HepG2 (cell line): ENCODE data around the gene ZNF184. TPM values are rescaled to one million over a fixed set of nuclear protein-coding genes. Genes with fewer than 3 reads are reported as not detected.

Source experiments
- CEBPG ChIP-seq: IDR thresholded peaks from 2 replicates; pipeline ENCODE4 v1.6.1; 2016
- GABPB1 ChIP-seq: IDR thresholded peaks from 2 replicates; pipeline ENCODE4 v1.6.1; 2016; ENCODE audit warnings: mild to moderate bottlenecking, missing genetic modification reagents, moderate library complexity, missing compliant biosample characterization
- HNRNPK ChIP-seq: fragments of 200-400 bp; formaldehyde crosslinking; IDR thresholded peaks from 2 replicates; pipeline ENCODE4 v1.6.1; 2018; ENCODE audit warnings: low read length, low read depth, moderate library complexity, mild to moderate bottlenecking; ENCODE audit not compliant: poor library complexity, severe bottlenecking
- KMT2B ChIP-seq: IDR thresholded peaks from 2 replicates; pipeline ENCODE4 v1.6.1; 2016; ENCODE audit warnings: missing genetic modification reagents, missing compliant biosample characterization
- LCORL ChIP-seq, 2 experiments: fragments of 450-650 bp in 1 of 2; sonication (generic) in 1 of 2; formaldehyde crosslinking in 1 of 2; IDR thresholded peaks; 2 replicates each; pipeline versions ENCODE4 v1.5.0 to v1.6.1; 2017 to 2020; ENCODE audit warnings: antibody characterized with exemption in 1 of 2, missing genetic modification reagents in 1 of 2
- NFRKB ChIP-seq: fragments of 450-650 bp; IDR thresholded peaks from 2 replicates; pipeline ENCODE4 v1.6.1; 2017
- NKX3-1 ChIP-seq: sonication (generic); formaldehyde crosslinking; IDR thresholded peaks from 2 replicates; pipeline ENCODE4 v1.5.0; 2020; ENCODE audit warnings: missing genetic modification reagents
- PHF21A ChIP-seq: sonication (generic); formaldehyde crosslinking; IDR thresholded peaks from 2 replicates; pipeline ENCODE4 v1.5.0; 2020; ENCODE audit warnings: mild to moderate bottlenecking, missing genetic modification reagents
- POLR2A ChIP-seq, 2 experiments: IDR thresholded peaks; 2 replicates each; pipeline ENCODE4 v1.6.1; 2011; ENCODE audit warnings: low read depth in 2 of 2, low read length in 2 of 2, mild to moderate bottlenecking in 1 of 2, moderate library complexity in 1 of 2; ENCODE audit not compliant: insufficient read depth in 1 of 2
- RELA ChIP-seq: sonication (generic); formaldehyde crosslinking; IDR thresholded peaks from 2 replicates; pipeline ENCODE4 v1.4.0; 2020; ENCODE audit warnings: missing genetic modification reagents
- REPIN1 ChIP-seq: sonication (generic); formaldehyde crosslinking; IDR thresholded peaks from 2 replicates; pipeline ENCODE4 v1.8.0; 2022; ENCODE audit warnings: missing genetic modification reagents, low read depth, mild to moderate bottlenecking, borderline replicate concordance
- REXO4 ChIP-seq: sonication (generic); formaldehyde crosslinking; IDR thresholded peaks from 2 replicates; pipeline ENCODE4 v1.8.0; 2022; ENCODE audit warnings: missing genetic modification reagents, mild to moderate bottlenecking, borderline replicate concordance
- SIN3A ChIP-seq: IDR thresholded peaks from 2 replicates; pipeline ENCODE4 v1.6.1; 2011; ENCODE audit warnings: low read depth, mild to moderate bottlenecking, control low read depth, low read length, borderline replicate concordance
- THAP11 ChIP-seq: IDR thresholded peaks from 2 replicates; pipeline ENCODE4 v1.6.1; 2016; ENCODE audit warnings: missing biosample characterization, missing genetic modification reagents
- YEATS4 ChIP-seq: sonication (generic); formaldehyde crosslinking; IDR thresholded peaks from 2 replicates; pipeline ENCODE4 v1.4.0; 2020; ENCODE audit warnings: missing genetic modification reagents, borderline replicate concordance
- ZBTB25 ChIP-seq: IDR thresholded peaks from 2 replicates; pipeline ENCODE4 v1.6.1; 2018; ENCODE audit warnings: missing genetic modification reagents
- ZFP1 ChIP-seq: IDR thresholded peaks from 2 replicates; pipeline ENCODE4 v1.6.1; 2016
- ZNF256 ChIP-seq: sonication (generic); formaldehyde crosslinking; conservative IDR thresholded peaks from 2 replicates; pipeline ENCODE4 v1.4.0; 2020; ENCODE audit warnings: missing genetic modification reagents
- ZNF30 ChIP-seq: sonication (generic); formaldehyde crosslinking; IDR thresholded peaks from 2 replicates; pipeline ENCODE4 v1.5.0; 2020; ENCODE audit warnings: mild to moderate bottlenecking, missing genetic modification reagents
- ZNF546 ChIP-seq: sonication (generic); formaldehyde crosslinking; conservative IDR thresholded peaks from 2 replicates; pipeline ENCODE4 v1.8.1; 2023; ENCODE audit warnings: mild to moderate bottlenecking, missing genetic modification reagents
- ZNF709 ChIP-seq: sonication (generic); formaldehyde crosslinking; IDR thresholded peaks from 2 replicates; pipeline ENCODE4 v1.5.0; 2020; ENCODE audit warnings: mild to moderate bottlenecking, missing genetic modification reagents
- ZNF724P ChIP-seq: sonication (generic); formaldehyde crosslinking; IDR thresholded peaks from 2 replicates; pipeline ENCODE4 v1.8.0; 2022; ENCODE audit warnings: missing genetic modification reagents, borderline replicate concordance
- ZNF841 ChIP-seq: sonication (generic); formaldehyde crosslinking; IDR thresholded peaks from 2 replicates; pipeline ENCODE4 v1.8.1; 2023; ENCODE audit warnings: missing genetic modification reagents, borderline replicate concordance
- polyA plus RNA-seq, 8 experiments: library from polyadenylated mRNA; depleted of rRNA in 3 of 8; stranded (reverse) in 7 of 8; unstranded in 1 of 8; fragments of >200 nt; fragmentation: Illumina TruSeq in 4 of 8; extraction: Trizol in 4 of 8; gene quantifications; 2 replicates each; pipeline versions ENCODE4 v1.2.1 to v1.2.3, GENCODE V29; 2011 to 2016; ENCODE audit warnings: low read depth in 4 of 8, missing spikeins in 1 of 8, mixed read lengths in 1 of 8; ENCODE audit not compliant: insufficient read depth in 1 of 8
- total RNA-seq, 5 experiments: library from RNA; depleted of rRNA; stranded (reverse); fragments of >200 nt; fragmentation: Illumina TruSeq; extraction: Trizol; gene quantifications; 2 replicates each; pipeline ENCODE4 v1.2.3, GENCODE V29; 2016; ENCODE audit warnings: low read depth in 1 of 5
- TF ChIP-seq, protein P1 (sequence below): IDR thresholded peaks from 2 replicates; pipeline ENCODE4 v1.6.1; 2016; ENCODE audit warnings: missing compliant biosample characterization, missing genetic modification reagents, borderline replicate concordance
- TF ChIP-seq, protein P2 (sequence below): sonication (generic); formaldehyde crosslinking; IDR thresholded peaks from 2 replicates; pipeline ENCODE4 v1.9.0; 2021; ENCODE audit warnings: missing genetic modification reagents, borderline replicate concordance

Gene ZNF184
- total and polyA plus RNA-seq, 2 of the 13 experiments (the other 11 are each of a cell fraction or from before 2014, with no cell fraction given), result 2.1 to 10.1 TPM

GRCh38 chr6:27479319-27480182, 6.6 kb upstream of the ZNF184 start (continued):
- TF ChIP-seq ZNF30 (CRISPR knock-in tag) (no peak), POLR2A (IDR thresholded peaks at IDR 0.05; ENCODE audit: insufficient read depth in 1 of 2, low read depth in 2 of 2, low read length in 2 of 2) (no peak; a peak in 2 of 4 replicates), NFRKB (no peak), HNRNPK (no peak), ZNF724P (CRISPR knock-in tag) (no peak), ZNF256 (CRISPR knock-in tag) (peak; percentile 43), ZNF546 (CRISPR knock-in tag) (no peak), KMT2B (CRISPR knock-in tag) (peak; percentile 78; the same call in 1 of the 2 replicates), GABPB1 (CRISPR knock-in tag) (peak; percentile 82), ZNF841 (no peak), SIN3A (no peak), YEATS4 (CRISPR knock-in tag) (peak; percentile 18; the same call in 1 of the 2 replicates), NKX3-1 (peak; percentile 59; the same call in 1 of the 2 replicates), ZBTB25 (CRISPR knock-in tag) (peak; percentile 94), LCORL (IDR thresholded peaks at IDR 0.05) (no peak), LCORL (CRISPR knock-in tag; IDR thresholded peaks at IDR 0.05) (peak; percentile 67; the same call in 1 of the 2 replicates), ZNF709 (0 out of 2 replicates have a peak, but pooled peaks have one; percentile 44), RELA (no peak), CEBPG (CRISPR knock-in tag) (peak; percentile 75), PHF21A (CRISPR knock-in tag) (peak; percentile 59; the same call in 1 of the 2 replicates), ZFP1 (no peak), REPIN1 (CRISPR knock-in tag) (peak; percentile 78; the same call in 1 of the 2 replicates), REXO4 (CRISPR knock-in tag) (no peak), THAP11 (CRISPR knock-in tag) (peak; percentile 80)
- TF ChIP-seq, protein P1, sequence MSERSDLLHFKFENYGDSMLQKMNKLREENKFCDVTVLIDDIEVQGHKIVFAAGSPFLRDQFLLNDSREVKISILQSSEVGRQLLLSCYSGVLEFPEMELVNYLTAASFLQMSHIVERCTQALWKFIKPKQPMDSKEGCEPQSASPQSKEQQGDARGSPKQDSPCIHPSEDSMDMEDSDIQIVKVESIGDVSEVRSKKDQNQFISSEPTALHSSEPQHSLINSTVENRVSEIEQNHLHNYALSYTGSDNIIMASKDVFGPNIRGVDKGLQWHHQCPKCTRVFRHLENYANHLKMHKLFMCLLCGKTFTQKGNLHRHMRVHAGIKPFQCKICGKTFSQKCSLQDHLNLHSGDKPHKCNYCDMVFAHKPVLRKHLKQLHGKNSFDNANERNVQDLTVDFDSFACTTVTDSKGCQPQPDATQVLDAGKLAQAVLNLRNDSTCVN (CRISPR knock-in tag), result 0 out of 2 replicates have a peak, but pooled peaks have one; percentile 30
- TF ChIP-seq, protein P2, sequence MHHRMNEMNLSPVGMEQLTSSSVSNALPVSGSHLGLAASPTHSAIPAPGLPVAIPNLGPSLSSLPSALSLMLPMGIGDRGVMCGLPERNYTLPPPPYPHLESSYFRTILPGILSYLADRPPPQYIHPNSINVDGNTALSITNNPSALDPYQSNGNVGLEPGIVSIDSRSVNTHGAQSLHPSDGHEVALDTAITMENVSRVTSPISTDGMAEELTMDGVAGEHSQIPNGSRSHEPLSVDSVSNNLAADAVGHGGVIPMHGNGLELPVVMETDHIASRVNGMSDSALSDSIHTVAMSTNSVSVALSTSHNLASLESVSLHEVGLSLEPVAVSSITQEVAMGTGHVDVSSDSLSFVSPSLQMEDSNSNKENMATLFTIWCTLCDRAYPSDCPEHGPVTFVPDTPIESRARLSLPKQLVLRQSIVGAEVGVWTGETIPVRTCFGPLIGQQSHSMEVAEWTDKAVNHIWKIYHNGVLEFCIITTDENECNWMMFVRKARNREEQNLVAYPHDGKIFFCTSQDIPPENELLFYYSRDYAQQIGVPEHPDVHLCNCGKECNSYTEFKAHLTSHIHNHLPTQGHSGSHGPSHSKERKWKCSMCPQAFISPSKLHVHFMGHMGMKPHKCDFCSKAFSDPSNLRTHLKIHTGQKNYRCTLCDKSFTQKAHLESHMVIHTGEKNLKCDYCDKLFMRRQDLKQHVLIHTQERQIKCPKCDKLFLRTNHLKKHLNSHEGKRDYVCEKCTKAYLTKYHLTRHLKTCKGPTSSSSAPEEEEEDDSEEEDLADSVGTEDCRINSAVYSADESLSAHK (CRISPR knock-in tag), result no peak
